ENCODE results near the gene UCMA. TPM values are rescaled to one million over a fixed set of nuclear protein-coding genes. Genes with fewer than 3 reads are reported as not detected.
A peak's percentile ranks its signal among the peaks of the same experiment; 100 is the strongest.

Gene UCMA
- total RNA-seq, 6 experiments from 2014 or later: not detected

GRCh38 chr10:13218878-13219277 is 15.3 kb downstream of the UCMA start:
- DNase-seq (no peak), ATAC-seq (no peak)
- no peaks in the 10 kb centered on the region for H3K36me3 ChIP-seq
- H3K4me1 ChIP-seq: no peaks in the 10 kb centered on the region
- H3K9me3 ChIP-seq: no peaks in the 10 kb centered on the region
- intact Hi-C loops (cut with DNase I): no loop called here
- H3K27me3 ChIP-seq: no peaks in the 10 kb centered on the region
- 100% methylated on average over 3 of the region's 4 CpGs for WGBS (ENCODE audit: insufficient coverage, low coverage, low lambda C conversion rate, missing lambda C conversion rate)
- H3K27ac ChIP-seq: no peak overlapping the region
- H3K4me3 ChIP-seq: no peak overlapping the region
- no peak for TF ChIP-seq CTCF (IDR thresholded peaks at IDR 0.05)
- TF ChIP-seq POLR2A (IDR thresholded peaks at IDR 0.05): no peak

- H3K27ac ChIP-seq: no peak overlapping the region
- H3K9me3 ChIP-seq: no peaks in the 10 kb centered on the region
- H3K27me3 ChIP-seq: no peaks in the 10 kb centered on the region
- TF ChIP-seq CTCF (IDR thresholded peaks at IDR 0.05) (no peak), POLR2A (IDR thresholded peaks at IDR 0.05) (no peak)
- DNase-seq (no peak), ATAC-seq (no peak)
- H3K4me3 ChIP-seq: no peak overlapping the region
- intact Hi-C loops (cut with DNase I): no loop called here
- no peaks in the 10 kb centered on the region for H3K36me3 ChIP-seq
- WGBS (ENCODE audit: insufficient coverage, low coverage, low lambda C conversion rate, missing lambda C conversion rate): 94% methylated on average over 6 of the region's 7 CpGs
- H3K4me1 ChIP-seq: no peaks in the 10 kb centered on the region
Observed at GRCh38 chr10:13213163-13213562, 21.0 kb downstream of the UCMA start.

GRCh38 chr10:13206546-13207443 is 27.4 kb downstream of the UCMA start:
- DNase-seq (no peak), ATAC-seq (no peak)
- intact Hi-C loops (cut with DNase I): no loop called here
- Histone ChIP-seq H3K27me3 (no peaks in the 10 kb centered on the region), H3K4me1 (no peaks in the 10 kb centered on the region), H3K36me3 (no peaks in the 10 kb centered on the region), H3K9me3 (no peaks in the 10 kb centered on the region), H3K4me3 (no peak overlapping the region), H3K27ac (no peak overlapping the region)
- TF ChIP-seq POLR2A (IDR thresholded peaks at IDR 0.05): no peak
- peak; percentile 30 to 68 (median 58) for TF ChIP-seq CTCF (IDR thresholded peaks at IDR 0.05)
- 65% methylated on average over 5 of the region's 5 CpGs for WGBS (ENCODE audit: insufficient coverage, low coverage, low lambda C conversion rate, missing lambda C conversion rate)

GRCh38 chr10:13206091-13206490 is 28.1 kb downstream of the UCMA start:
- 86% methylated on average over 9 of the region's 9 CpGs for WGBS (ENCODE audit: insufficient coverage, low coverage, low lambda C conversion rate, missing lambda C conversion rate)
- no peak for ATAC-seq
- intact Hi-C loops (cut with DNase I): no loop called here
- H3K27me3 ChIP-seq: no peaks in the 10 kb centered on the region
- H3K36me3 ChIP-seq: no peaks in the 10 kb centered on the region
- no peak for DNase-seq
- TF ChIP-seq POLR2A (IDR thresholded peaks at IDR 0.05) (no peak), CTCF (IDR thresholded peaks at IDR 0.05) (no peak)
- H3K27ac ChIP-seq: no peak overlapping the region
- H3K4me1 ChIP-seq: no peaks in the 10 kb centered on the region
- no peaks in the 10 kb centered on the region for H3K9me3 ChIP-seq
- H3K4me3 ChIP-seq: no peak overlapping the region

All from right lobe of liver (tissue), 6 donors.